GM18520 (cell line): Measurements from ENCODE around the gene DENND1C.
"Not testable (repeated sequence)": the region's sequence is repeated elsewhere in the genome, so short reads cannot be mapped to it uniquely, and the experiment has no call there.

Experiments used
- ATAC-seq: cut with Tn5 transposase; IDR thresholded peaks from one replicate; pipeline ENCODE4 v1.9.1; 2021; ENCODE audit not compliant: unreplicated experiment

DENND1C gene

GRCh38 chr19:6508028-6508771, 26.6 kb upstream of the DENND1C start:
- not testable (repeated sequence) for ATAC-seq

GRCh38 chr19:6503407-6504201, 22.0 kb upstream of the DENND1C start:
- no peak for ATAC-seq

- ATAC-seq: no peak
Observed at GRCh38 chr19:6501740-6502648, 20.4 kb upstream of the DENND1C start, which contains the start of gene TUBB4A. Gene TUBB4A, minus strand, starts transcription at chr19:6502309. Its CDS starts 97 bp downstream, at chr19:6502212.

- no peak for ATAC-seq
Observed at GRCh38 chr19:6500837-6501739, 19.5 kb upstream of the DENND1C start.

- no peak for ATAC-seq
Observed at GRCh38 chr19:6499052-6499790, 17.6 kb upstream of the DENND1C start.

- ATAC-seq: no peak
Observed at GRCh38 chr19:6498294-6499036, 16.9 kb upstream of the DENND1C start.

- no peak for ATAC-seq
Observed at GRCh38 chr19:6495947-6496346, 14.4 kb upstream of the DENND1C start.

GRCh38 chr19:6494438-6495036, 12.9 kb upstream of the DENND1C start:
- ATAC-seq: no peak

- ATAC-seq: no peak
Observed at GRCh38 chr19:6491802-6492592, 10.4 kb upstream of the DENND1C start.

- ATAC-seq: no peak
Observed at GRCh38 chr19:6490134-6490533, 8.5 kb upstream of the DENND1C start.

GRCh38 chr19:6489278-6490061, 7.9 kb upstream of the DENND1C start:
- no peak for ATAC-seq

GRCh38 chr19:6484831-6485230, 3.2 kb upstream of the DENND1C start:
- ATAC-seq: no peak

- ATAC-seq: no peak
Observed at GRCh38 chr19:6484230-6484629, 2.6 kb upstream of the DENND1C start.

- ATAC-seq: no peak
Observed at GRCh38 chr19:6483235-6483634, 1.6 kb upstream of the DENND1C start.

- ATAC-seq: no peak
Observed at GRCh38 chr19:6482343-6482686, 728 bp upstream of the DENND1C start.

- ATAC-seq: peak; percentile 11
Observed at GRCh38 chr19:6480848-6481415, 655 bp downstream of the DENND1C start.
